HepG2 (cell line): ENCODE data around the gene NPC1. TPM values are rescaled to one million over a fixed set of nuclear protein-coding genes. Genes with fewer than 3 reads are reported as not detected.

Source experiments
- ATRX ChIP-seq: sonication (generic); formaldehyde crosslinking; IDR thresholded peaks from 2 replicates; pipeline ENCODE4 v1.4.0; 2020; ENCODE audit warnings: missing genetic modification reagents, borderline replicate concordance
- BRCA1 ChIP-seq: sonication (generic); formaldehyde crosslinking; IDR thresholded peaks from 2 replicates; pipeline ENCODE4 v1.4.0; 2020; ENCODE audit warnings: missing genetic modification reagents
- CBX1 ChIP-seq: IDR thresholded peaks from one replicate; pipeline ENCODE4 v1.6.1; 2016; ENCODE audit warnings: antibody characterized with exemption, low read depth
- ELF1 ChIP-seq: sonication (generic); formaldehyde crosslinking; IDR thresholded peaks from 2 replicates; pipeline ENCODE4 v1.4.0; 2020; ENCODE audit warnings: missing genetic modification reagents
- GATAD1 ChIP-seq: IDR thresholded peaks from 2 replicates; pipeline ENCODE4 v1.6.1; 2016; ENCODE audit warnings: missing genetic modification reagents, missing compliant biosample characterization
- HMGXB3 ChIP-seq: sonication (generic); formaldehyde crosslinking; IDR thresholded peaks from 2 replicates; pipeline ENCODE4 v1.4.0; 2020; ENCODE audit warnings: missing genetic modification reagents, borderline replicate concordance
- HNRNPH1 ChIP-seq: fragments of 200-400 bp; formaldehyde crosslinking; optimal IDR thresholded peaks from 2 replicates; pipeline ENCODE3; 2017; ENCODE audit warnings: mild to moderate bottlenecking, low read depth, low read length
- IKZF4 ChIP-seq: sonication (generic); formaldehyde crosslinking; IDR thresholded peaks from 2 replicates; pipeline ENCODE4 v1.5.1; 2020; ENCODE audit warnings: borderline replicate concordance, mild to moderate bottlenecking, low read depth, missing genetic modification reagents; ENCODE audit errors: not compliant biosample characterization
- KDM1A ChIP-seq: IDR thresholded peaks from 2 replicates; pipeline ENCODE4 v1.6.1; 2016; ENCODE audit warnings: missing compliant biosample characterization
- RELA ChIP-seq: sonication (generic); formaldehyde crosslinking; IDR thresholded peaks from 2 replicates; pipeline ENCODE4 v1.4.0; 2020; ENCODE audit warnings: missing genetic modification reagents
- SALL1 ChIP-seq: sonication (generic); formaldehyde crosslinking; IDR thresholded peaks from 2 replicates; pipeline ENCODE4 v1.8.0; 2022; ENCODE audit warnings: mild to moderate bottlenecking, missing genetic modification reagents
- U2AF1 ChIP-seq: fragments of 200-400 bp; formaldehyde crosslinking; optimal IDR thresholded peaks from 2 replicates; pipeline ENCODE3; 2017; ENCODE audit warnings: mild to moderate bottlenecking, low read depth, low read length
- ZBTB2 ChIP-seq: sonication (generic); formaldehyde crosslinking; IDR thresholded peaks from 2 replicates; pipeline ENCODE4 v1.8.0; 2022; ENCODE audit warnings: low read depth, missing genetic modification reagents
- ZNF264 ChIP-seq: sonication (generic); formaldehyde crosslinking; IDR thresholded peaks from 2 replicates; pipeline ENCODE4 v1.4.0; 2020; ENCODE audit warnings: missing genetic modification reagents
- ZNF432 ChIP-seq: sonication (generic); formaldehyde crosslinking; IDR thresholded peaks from 2 replicates; pipeline ENCODE4 v1.5.0; 2020; ENCODE audit warnings: missing genetic modification reagents, mild to moderate bottlenecking, borderline replicate concordance
- ZNF598 ChIP-seq: sonication (generic); formaldehyde crosslinking; IDR thresholded peaks from 2 replicates; pipeline ENCODE4 v1.5.1; 2020; ENCODE audit warnings: mild to moderate bottlenecking, missing genetic modification reagents, borderline replicate concordance
- ZNF75D ChIP-seq: sonication (generic); formaldehyde crosslinking; IDR thresholded peaks from 2 replicates; pipeline ENCODE4 v1.8.1; 2023; ENCODE audit warnings: missing genetic modification reagents, mild to moderate bottlenecking, borderline replicate concordance
- ZSCAN20 ChIP-seq: sonication (generic); formaldehyde crosslinking; IDR thresholded peaks from 2 replicates; pipeline ENCODE4 v1.4.0; 2020; ENCODE audit warnings: missing genetic modification reagents, mild to moderate bottlenecking, borderline replicate concordance
- ZSCAN25 ChIP-seq: sonication (generic); formaldehyde crosslinking; IDR thresholded peaks from 2 replicates; pipeline ENCODE4 v1.8.0; 2022; ENCODE audit warnings: mild to moderate bottlenecking, missing genetic modification reagents
- polyA plus RNA-seq, 8 experiments: library from polyadenylated mRNA; depleted of rRNA in 3 of 8; stranded (reverse) in 7 of 8; unstranded in 1 of 8; fragments of >200 nt; fragmentation: Illumina TruSeq in 4 of 8; extraction: Trizol in 4 of 8; gene quantifications; 2 replicates each; pipeline versions ENCODE4 v1.2.1 to v1.2.3, GENCODE V29; 2011 to 2016; ENCODE audit warnings: low read depth in 4 of 8, missing spikeins in 1 of 8, mixed read lengths in 1 of 8; ENCODE audit not compliant: insufficient read depth in 1 of 8
- total RNA-seq, 5 experiments: library from RNA; depleted of rRNA; stranded (reverse); fragments of >200 nt; fragmentation: Illumina TruSeq; extraction: Trizol; gene quantifications; 2 replicates each; pipeline ENCODE4 v1.2.3, GENCODE V29; 2016; ENCODE audit warnings: low read depth in 1 of 5
- TF ChIP-seq, protein P1 (sequence below): sonication (generic); formaldehyde crosslinking; IDR thresholded peaks from 2 replicates; pipeline ENCODE4 v1.5.1; 2020; ENCODE audit warnings: missing genetic modification reagents, mild to moderate bottlenecking, borderline replicate concordance
- TF ChIP-seq, protein P2 (sequence below): sonication (generic); formaldehyde crosslinking; IDR thresholded peaks from 2 replicates; pipeline ENCODE4 v1.8.1; 2023; ENCODE audit warnings: mild to moderate bottlenecking, missing genetic modification reagents

NPC1 gene
- total and polyA plus RNA-seq, 2 of the 13 experiments (the other 11 are each of a cell fraction or from before 2014, with no cell fraction given), result 46.5 to 114 TPM

DNA sequence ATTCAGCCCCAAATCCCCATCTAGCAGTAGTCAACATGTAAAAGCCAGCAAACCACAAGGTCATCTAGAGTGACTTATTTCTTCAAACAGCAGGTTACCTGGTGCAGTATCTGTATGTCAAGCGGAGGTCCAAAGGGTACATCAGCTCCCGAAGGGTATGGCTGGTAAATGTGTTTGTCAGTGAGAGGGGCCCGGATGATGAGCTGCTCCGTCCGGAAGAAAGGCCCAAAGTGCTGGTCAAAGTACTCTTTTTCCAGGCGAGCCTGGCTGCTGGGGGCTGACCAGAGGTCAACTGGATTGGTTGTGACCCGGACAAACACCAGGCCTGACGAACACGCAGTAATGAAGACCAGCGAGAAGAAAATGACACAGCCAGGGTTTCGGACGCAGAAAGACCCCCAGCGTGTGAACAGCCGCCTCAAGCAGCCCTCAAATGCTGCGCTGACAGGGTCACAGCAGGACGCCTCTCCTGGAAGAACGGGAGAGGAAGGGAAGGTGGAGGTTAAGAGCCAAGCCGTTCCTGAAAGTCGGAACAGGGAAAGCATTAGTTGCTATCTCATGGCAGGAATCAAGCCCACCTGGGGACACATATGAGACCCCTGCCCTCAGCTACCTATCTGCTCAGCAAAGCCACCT is 30.0 kb downstream of the NPC1 start (continued):
- TF ChIP-seq HMGXB3 (CRISPR knock-in tag) (0 out of 2 replicates have a peak, but pooled peaks have one; percentile 49), BRCA1 (CRISPR knock-in tag) (0 out of 2 replicates have a peak, but pooled peaks have one; percentile 58), ZNF264 (peak; percentile 94), ZNF598 (CRISPR knock-in tag) (peak; percentile 53; the same call in 1 of the 2 replicates), ZNF75D (CRISPR knock-in tag) (no peak), ELF1 (CRISPR knock-in tag) (peak; percentile 68), SALL1 (CRISPR knock-in tag) (peak; percentile 99), RELA (CRISPR knock-in tag) (no peak), ZSCAN20 (CRISPR knock-in tag) (no peak), HNRNPH1 (no peak), ATRX (CRISPR knock-in tag) (no peak), U2AF1 (peak; percentile 77), CBX1 (no peak), ZBTB2 (no peak), GATAD1 (CRISPR knock-in tag) (peak; percentile 45), IKZF4 (no peak), ZSCAN25 (CRISPR knock-in tag) (0 out of 2 replicates have a peak, but pooled peaks have one; percentile 31), KDM1A (peak; percentile 60; the same call in 1 of the 2 replicates), ZNF432 (CRISPR knock-in tag) (no peak)
- TF ChIP-seq, protein P1, sequence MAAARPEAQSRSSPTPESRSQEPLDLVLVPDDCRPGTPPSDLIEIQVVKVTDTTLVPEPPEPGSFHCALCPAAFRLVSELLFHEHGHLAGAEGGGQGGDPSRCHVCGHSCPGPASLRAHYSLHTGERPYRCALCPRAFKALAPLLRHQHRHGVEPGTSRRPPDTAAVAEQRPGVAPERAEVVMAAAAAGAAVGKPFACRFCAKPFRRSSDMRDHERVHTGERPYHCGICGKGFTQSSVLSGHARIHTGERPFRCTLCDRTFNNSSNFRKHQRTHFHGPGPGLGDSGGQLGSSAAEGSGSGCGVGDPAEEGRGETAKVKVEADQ (CRISPR knock-in tag), result 0 out of 2 replicates have a peak, but pooled peaks have one; percentile 45
- TF ChIP-seq, protein P2, sequence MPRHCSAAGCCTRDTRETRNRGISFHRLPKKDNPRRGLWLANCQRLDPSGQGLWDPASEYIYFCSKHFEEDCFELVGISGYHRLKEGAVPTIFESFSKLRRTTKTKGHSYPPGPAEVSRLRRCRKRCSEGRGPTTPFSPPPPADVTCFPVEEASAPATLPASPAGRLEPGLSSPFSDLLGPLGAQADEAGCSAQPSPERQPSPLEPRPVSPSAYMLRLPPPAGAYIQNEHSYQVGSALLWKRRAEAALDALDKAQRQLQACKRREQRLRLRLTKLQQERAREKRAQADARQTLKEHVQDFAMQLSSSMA (CRISPR knock-in tag), result no peak; the same call in 1 of the 2 replicates
